Activated gamma-delta T cell (primary cell): ENCODE results near the gene GLRA1.
"Not testable (repeated sequence)": the region's sequence is repeated elsewhere in the genome, so short reads cannot be mapped to it uniquely, and the experiment has no call there.

ENCODE experiments used
- DNase-seq: peaks from one replicate; lab custom pipeline; 2025; lab: John Stamatoyannopoulos, UW

The GLRA1 gene

DNA sequence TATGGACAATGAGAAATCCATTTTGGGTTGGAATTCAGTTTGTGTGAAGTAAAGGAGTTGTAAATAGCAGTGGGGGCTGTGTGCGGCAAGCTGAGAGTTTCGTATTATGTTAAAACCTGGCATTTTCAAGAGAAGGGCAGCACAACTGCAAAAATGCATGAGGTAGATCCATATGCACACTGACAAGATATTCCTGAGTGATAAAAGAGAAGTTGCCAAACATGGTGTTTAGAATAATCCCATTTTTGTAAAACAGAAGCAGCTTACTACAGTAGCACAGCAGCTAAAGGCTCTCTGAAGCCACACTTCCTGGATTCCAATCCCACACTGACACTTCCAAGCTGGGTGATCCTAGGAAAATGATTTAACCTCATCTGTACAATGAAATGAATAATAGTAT is 11.2 kb downstream of the GLRA1 start:
- no peak for DNase-seq

DNA sequence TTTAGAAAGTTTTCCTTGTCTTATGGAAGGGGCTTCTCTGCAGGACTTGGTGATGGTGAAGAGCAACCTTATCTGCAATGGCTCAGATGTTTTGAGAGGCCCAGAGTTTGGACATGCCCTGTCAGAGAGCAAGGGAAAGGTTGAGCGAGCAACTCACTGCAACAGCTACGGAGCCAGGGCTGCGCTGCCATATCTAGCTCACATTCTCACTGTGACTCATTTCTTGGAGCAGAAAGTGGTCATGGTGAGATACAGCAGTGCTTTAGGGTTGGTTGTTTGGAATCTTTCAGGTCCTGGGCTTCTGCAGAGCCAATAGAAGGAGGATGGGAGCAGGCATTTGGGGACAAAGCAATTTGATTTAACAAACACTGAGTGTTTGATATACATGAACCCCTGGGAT is 12.3 kb downstream of the GLRA1 start:
- no peak for DNase-seq

DNA sequence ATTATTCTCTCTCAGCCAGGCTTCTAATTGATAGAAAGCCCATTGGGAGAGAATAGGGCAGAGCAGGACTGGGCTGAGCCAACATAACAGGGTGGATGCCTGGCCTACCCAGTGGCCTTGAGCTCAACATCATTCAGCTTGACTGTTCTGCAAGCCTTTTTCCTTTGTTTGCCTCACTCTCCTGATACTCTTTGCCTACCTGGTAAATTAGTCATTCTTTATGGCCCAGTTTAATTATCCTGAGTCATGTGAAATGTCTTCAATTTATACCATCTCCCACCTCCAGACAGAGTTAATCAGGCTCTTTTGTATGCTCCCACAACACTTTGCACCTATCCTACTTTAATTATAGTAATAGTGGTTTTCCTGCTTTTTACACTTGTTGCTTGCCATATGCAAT is 13.6 kb downstream of the GLRA1 start:
- no peak for DNase-seq

DNA sequence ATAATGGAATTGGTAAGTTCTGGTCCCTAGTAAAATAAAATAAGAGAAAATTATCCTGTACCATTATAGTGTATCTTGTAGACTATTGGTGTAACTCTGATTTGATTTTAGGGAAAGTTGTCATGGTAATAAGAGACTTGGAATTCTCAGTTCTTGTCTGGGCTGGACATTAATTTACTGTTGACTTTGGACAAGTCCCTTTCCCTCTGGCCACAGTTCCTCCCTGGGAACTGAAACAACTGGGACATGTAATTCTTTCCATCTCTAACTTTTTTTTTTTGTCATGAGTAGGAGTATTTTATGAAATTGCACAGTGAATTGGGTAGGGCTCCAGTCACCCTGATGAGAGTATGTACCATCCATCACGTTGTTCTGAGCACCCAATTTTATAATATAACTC is 15.0 kb downstream of the GLRA1 start:
- DNase-seq, result no peak

DNA sequence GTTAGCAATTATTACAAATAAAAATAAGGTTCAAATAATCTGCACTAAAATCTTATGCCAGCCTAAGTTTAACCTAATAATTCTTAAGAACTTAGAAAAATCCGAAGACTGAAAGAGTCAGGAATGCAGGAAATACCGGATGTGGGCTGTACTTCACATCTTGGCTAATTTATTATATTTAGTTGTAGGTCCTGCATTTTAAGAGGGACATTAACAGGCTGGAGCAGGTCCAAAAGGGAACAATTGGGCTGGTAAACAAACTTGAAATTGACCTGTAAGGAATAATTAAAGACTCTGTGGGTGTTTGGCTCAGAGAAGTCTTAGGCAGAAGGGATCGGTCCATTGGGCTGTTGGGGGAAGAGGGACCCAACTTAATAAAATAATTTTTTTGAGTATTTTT is 18.4 kb downstream of the GLRA1 start:
- DNase-seq, result no peak

- no peak for DNase-seq
These were observed 19.1 kb downstream of the GLRA1 start for GRCh38 chr5:151905557-151905961.

DNA sequence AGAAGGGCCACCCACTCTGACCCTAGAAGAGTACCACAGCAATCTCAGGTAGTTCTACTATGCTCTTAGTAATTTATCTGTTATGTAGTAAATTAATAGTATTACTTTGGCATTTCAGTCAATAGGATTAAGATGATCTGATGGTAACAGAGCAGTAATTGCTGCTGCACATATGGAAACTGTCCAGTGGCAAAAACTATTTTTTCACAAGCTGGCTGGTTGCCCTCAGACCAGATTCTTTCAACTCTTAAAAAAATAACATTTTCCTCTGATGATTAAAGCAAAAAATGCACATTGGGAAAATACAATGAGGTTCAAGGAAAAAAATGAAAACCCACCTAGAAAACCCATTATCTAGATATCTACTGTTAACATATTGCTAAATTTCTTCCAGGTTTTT is 19.7 kb downstream of the GLRA1 start:
- DNase-seq, result no peak

DNA sequence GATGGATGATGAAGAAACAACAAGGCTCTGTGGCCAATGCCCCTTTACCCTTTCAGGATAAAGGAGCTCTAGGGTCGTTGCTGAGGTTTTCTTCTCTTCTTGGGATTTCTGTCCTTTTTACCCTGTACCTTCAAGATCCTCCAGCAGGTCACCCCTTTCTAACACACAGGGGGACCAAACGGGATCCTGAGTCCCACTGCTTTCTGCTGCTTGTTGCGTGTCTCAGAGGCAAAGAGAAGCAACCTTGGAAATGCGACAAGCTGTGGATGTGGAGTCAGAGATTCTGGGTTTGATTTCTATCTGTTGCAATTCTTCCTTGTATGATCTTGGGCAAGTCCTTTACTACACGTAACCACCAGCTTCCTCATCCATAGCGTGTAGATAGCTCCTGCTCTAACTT is 20.5 kb downstream of the GLRA1 start:
- DNase-seq, result no peak

DNA sequence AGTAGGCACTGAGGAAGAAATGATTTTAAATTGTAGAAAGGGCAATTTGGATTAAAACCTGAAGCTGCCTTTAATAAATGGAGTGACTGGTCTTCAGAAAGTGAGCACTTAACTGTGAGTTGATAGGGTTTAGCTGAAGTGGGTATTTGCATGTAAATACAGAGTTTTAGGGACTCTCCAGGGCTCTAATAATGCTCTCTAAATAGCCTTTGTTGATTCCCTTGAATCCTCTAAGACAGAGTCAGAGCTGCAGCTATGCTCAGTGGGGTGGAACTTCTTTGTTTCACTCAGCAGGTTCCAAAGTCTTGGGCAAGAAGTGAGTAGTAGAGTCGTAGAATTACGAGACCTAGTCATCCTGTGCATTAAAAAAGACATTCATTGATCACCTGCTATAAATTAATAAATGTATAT is 21.4 kb downstream of the GLRA1 start:
- no peak for DNase-seq

DNA sequence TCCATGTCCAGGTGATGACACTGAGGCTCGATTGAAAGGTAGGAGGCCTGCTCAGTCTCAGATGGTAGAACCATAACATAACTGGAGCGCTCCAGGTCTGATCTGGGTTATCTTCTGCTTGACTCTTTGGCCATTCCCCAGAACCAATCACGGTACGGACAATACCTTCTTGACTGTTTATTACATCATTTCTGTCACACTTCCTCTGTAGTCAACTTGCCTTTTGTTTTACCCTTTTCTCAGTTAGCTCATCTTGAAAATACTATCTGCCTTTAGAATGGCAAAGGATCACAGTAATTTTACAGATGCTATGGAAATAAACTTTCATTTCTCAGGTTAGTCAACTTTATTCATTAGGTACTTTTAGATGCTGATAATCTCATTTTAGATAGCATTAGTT is 22.4 kb downstream of the GLRA1 start:
- DNase-seq, result no peak

DNA sequence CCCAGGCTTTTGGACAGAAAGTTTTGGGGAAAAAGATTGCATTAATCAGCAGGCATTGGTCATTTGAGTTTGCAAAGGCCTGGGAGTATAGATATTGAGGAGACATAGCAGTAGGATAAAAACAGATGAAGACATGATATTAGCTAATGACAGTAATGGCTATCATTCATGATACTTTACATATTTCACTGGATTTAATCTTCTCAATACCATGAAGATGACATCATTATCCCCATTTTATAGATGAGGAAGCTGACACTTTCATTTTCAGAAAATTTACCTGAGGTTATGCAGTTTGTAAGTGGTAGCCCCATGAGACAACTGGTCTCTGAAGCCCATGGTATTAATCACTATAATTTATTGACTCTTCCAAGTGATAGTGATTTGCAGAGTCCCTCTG is 23.0 kb downstream of the GLRA1 start:
- DNase-seq, result no peak

- no peak for DNase-seq
These were observed 23.8 kb downstream of the GLRA1 start for GRCh38 chr5:151900891-151901290.

DNA sequence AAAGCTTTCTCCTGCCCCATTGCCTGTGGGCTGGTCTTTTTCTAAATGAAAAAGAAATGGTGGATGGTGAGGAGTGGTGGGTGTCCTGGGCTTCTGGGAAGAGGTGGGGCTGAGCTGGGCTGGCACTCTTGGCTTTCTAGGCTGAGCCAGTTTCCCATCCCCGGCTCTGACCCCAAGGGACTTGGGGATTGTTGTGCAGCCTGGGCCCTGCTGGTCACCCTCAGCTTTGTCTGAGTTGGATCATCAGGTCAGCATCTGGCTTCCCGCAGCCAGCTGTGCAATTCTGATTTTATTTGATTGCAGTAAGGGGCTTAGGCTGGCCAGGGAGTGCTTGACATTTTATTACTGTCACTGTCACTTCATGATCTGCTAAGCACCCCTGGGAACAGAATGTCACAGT is 25.3 kb downstream of the GLRA1 start:
- DNase-seq, result no peak

DNA sequence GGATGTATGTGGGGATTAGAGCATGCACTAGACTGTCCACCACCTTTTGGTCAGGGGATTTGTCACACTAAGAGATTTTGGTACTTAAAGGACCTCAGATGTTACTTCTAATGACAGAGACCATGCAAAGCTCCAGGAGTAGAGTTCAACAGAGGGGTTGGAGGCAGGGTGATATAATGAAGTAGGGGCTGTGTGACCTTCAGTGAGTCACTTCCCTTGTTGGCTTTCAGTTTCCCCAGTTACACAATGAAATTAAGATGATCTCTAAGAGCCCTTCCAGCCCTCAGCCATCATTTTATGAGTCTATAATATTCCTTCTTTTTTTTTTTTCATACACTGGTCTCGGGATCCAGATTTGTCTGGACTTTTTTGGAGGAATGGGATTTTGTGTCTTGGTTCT is 26.8 kb downstream of the GLRA1 start:
- DNase-seq, result no peak

GRCh38 chr5:151897020-151897552 is 27.6 kb downstream of the GLRA1 start:
- no peak for DNase-seq

- DNase-seq, result no peak
These were observed 28.5 kb downstream of the GLRA1 start for GRCh38 chr5:151896031-151896691.

DNA sequence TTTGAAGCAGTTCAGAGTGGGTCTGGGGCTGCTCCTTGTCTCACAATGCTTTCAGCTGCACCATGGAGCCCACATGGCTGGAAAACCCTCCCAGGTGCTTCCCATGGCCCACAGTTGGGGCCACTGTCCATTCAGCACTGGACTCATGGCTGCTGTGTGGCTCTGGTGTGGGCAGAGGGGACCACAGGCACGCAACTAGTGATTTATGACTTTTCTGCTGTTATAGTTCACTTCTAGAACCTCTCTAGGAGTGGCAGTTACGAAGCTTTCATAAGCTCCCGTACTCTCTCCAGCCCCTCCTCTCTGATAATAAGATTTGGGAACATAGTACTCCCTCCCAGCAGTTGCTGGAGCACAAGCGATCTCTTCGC is 29.0 kb downstream of the GLRA1 start:
- DNase-seq, result no peak

- not testable (repeated sequence) for DNase-seq
These were observed 31.2 kb downstream of the GLRA1 start for GRCh38 chr5:151893485-151893884.

- DNase-seq, result no peak
These were observed 32.3 kb downstream of the GLRA1 start for GRCh38 chr5:151892393-151892792.

- DNase-seq, result no peak
These were observed 34.4 kb downstream of the GLRA1 start for GRCh38 chr5:151890299-151890698.

DNA sequence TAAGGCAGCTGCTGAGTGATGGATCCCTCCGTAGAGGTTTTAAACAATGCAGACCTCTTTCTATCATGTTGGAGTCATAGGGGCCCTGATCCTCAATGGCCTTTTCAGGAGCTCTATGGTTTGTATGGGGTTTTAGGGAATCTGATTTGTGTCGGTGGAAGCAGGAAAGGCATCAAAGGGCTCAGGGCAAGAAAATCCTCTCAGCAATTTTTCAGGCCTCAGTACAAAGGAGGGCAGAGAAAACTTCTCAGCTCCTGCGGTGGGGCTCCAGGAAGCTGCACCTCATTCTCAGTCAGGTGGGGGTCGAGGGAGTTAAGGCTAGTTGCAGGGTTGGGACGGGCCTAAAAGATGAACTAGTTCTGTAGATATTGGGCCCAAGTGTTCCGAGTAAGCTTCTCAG is 35.0 kb downstream of the GLRA1 start:
- DNase-seq, result no peak

DNA sequence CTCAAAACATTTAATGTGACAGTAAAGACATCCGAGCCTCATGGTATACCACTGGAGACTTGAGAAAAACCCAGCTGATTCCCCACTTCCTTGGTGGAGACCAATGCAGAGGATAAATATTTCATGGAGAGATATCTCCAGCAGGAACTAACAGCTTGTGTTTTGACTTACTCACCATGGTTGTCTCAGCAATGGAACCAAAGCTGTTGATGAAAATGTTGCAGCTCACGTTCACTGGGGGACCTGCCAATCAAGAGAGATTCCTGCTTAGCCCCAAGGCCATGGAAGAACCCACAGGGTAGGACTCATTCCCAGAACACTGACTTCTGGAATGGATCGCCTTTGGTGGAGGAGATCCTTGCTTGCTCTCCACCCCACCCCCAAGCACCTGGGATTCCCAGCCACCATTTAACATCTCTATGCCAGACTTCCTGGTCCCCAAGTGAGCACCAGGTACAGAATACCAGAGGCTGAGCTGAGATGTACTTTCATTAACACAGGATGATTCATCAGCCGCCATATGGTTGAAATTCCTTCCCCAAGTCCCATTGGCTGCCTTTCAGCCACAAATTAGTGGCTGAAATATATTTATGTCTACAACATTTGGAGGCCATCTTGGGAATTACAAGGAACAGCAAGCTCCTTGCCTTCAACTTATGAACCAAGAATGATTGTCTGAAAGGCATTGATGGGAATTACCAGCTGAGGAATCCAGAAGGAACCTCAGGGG is 37.9 kb downstream of the GLRA1 start:
- DNase-seq, result no peak

DNA sequence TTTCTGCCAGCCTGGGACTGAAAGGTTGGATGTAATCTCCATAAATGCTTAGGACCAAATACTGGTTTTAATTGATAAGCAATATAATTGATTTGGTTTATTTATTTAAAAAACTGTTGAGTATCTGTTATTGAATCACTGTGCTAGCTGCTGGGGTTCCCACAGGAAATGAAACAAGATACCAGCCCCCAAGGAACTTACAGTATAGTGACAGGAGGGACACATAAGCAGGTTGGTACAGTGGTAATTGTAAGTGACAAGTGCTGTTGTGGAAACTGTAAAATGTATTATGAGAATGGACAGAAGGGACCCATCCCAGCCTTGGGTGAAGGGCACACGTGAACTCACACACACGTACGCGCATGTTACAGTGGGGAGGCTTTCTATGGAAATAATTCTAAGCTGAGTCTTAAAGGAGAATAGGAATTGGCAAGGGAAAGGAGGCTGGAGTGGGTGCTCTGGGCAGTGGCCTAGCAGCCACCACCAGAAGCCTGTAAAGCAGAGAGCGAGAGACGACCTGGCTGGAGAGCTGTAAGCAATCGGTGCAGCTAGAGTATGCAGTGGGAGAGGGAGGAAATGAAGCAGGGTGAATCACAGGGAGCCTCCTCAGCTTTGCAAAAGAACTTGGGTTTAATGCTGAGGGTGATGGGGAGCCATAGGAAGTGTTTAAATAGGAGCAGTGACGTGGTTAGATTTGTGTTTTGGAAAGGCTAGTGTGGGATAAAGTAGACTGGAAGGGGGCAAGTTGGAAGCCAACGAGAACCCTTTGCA is 39.3 kb downstream of the GLRA1 start:
- no peak for DNase-seq
